GM19035 (cell line): ENCODE data around the gene METRN.

ENCODE experiments used
- ATAC-seq: cut with Tn5 transposase; IDR thresholded peaks from one replicate; pipeline ENCODE4 v1.9.1; 2021; ENCODE audit not compliant: unreplicated experiment

Gene METRN

DNA sequence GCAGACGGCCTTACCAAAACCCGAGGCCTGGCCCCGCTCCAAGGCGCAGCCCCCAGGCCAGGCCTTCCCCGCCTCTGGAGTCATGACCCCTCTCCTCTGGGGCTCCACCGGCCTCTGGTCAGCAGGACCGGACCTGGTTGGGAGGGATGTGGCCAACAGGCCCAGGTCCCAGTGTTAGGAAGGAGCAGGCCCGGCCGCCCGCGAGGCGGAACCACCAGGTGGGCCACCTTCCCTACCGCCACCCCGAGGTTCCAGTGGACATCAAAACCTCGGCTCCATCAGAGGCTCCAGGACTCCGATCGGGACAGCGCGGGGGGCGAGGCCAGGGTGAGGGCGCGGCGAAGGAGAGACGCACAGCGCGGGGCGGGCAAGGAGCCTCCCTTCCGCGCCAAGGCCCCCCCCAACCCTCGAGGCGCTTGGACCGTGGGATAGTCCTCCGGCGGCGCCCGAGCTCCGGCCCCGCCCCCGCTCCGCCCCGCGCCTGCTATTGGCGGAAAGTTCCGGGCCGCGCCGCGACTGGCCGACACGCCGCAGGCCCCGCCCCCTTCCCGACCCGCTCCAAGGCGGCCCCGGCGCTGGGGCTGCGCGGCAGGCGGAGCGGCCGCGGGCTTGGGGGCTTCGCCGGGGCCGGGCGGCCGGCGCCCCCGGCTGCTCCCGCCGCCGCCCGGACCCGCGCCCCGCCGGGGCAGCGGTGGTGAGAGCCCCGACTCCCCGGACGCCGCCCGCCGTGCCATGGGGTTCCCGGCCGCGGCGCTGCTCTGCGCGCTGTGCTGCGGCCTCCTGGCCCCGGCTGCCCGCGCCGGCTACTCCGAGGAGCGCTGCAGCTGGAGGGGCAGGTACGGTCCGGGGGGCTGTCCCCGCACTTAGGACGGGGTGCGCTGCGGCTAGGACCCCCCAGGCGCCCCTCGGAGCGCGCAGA is at the start of gene METRN:
Gene METRN, plus strand, starts transcription at position 561 of the 919 bp plus-strand sequence. Its CDS starts 172 bp downstream, at position 733.
- peak; percentile 74 for ATAC-seq

DNA sequence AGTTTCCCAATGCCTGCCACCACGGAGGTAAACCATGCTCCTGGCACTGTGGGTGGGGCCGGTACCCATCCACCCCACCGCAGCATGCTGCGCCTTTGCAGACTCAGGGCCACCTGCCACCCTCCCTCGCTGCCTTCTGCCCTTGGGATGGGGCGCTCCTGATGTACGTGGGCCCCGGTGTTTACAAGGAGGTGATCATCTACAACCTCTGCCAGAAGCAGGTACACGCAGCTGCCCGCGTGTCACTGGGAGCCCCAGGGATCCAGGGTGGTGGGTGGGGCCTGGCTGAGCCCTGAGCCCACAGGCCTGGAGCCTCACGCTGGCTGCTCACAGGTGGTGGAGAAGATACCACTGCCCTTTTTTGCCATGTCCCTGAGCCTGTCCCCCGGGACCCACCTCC is 48.3 kb upstream of the METRN start:
- ATAC-seq: no peak

DNA sequence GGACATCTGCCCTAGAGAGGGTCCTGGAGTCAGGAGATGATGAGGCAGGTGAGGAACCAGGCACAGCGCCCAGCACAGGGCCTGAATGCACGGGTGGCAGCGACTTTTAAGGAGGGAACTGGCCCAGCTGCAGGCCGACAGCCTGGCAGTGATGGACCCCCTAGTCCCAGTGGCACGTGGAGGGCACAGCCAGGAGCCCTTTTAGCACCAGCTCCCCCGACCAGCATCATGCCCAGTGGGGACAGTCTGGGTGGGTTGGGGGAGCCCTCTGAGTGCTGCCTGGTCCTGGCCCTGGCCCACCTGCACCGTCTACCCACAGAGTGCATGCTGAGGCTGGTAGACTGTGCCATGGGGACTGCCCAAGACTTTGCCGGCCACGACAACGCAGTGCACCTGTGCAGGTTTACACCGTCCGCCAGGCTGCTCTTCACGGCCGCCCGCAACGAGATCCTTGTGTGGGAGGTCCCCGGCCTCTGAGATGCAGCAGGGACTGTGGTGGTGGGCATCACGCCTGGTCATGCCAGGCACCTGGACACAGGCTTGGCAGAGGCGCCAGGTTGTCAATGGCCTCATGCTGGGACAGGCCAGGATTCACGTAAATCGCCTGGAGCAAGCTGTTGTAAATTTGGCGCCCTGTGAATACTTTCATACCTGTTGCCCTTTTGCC is 47.7 kb upstream of the METRN start:
- ATAC-seq: no peak

DNA sequence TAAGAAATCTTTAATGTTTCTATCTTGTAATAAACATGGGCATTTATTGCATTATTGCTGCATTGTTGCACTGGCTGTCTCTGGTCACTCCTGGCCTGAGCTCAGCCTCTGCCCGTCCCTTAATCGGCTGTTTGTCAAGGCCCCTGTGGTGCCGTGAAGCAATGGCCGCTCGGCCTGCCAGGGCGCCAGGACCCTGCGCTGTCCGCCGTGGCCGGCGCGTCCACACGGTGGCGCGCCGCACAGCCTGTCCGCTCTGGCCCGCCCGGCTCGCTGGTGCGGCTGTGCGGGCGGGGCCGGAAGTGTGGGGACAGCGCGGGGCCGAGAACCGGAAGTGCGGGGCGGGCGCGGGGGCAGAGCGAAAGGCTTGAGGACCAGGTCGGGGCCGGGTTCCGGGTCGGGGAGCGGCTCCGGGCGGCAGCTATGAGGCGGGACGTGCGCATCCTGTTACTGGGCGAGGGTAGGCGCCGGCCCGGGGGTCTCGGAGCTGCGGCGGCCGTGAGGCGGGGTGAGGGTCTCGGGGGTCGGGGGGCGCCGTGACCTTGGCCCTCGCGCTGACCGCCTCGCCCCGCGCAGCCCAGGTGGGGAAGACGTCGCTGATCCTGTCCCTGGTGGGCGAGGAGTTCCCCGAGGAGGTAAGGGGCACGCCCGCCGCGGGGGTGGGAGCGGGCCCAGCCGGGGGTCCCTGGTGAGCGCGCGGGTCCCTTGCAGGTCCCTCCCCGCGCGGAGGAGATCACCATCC is 47.0 kb upstream of the METRN start, which contains the start of gene RHOT2:
Gene RHOT2, plus strand, starts transcription at position 353 of the 739 bp plus-strand sequence. Its CDS starts 68 bp downstream, at position 421.
- ATAC-seq: peak; percentile 80

DNA sequence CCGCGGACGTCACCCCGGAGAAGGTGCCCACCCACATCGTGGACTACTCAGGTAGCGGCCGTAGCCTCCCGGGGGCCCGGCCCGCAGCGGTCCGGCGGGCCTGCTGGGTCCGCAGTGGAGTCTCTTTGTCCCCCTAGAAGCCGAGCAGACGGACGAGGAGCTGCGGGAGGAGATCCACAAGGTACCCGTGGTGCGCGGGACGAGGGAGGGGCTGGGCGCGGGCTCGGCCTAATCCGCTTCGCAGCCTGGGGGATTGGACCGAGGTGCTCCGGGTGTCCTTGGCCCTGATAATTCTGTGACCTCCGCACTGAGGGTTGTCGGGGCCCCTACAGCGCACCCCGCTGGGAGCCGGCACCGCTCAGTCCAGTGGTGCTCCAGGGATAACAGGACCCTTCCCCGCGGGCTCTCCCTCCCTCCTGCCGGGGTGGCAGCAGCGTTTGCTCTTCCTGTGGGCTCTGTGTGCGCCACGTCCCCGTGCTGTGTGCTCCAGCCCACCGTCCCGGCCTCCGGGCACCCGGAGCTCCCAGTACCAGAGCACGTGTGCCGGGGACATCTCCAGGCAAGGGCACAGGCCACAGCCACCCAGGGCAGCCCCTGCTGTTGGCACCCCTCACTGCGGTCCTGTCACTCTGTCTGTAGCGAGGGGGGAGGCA is 46.3 kb upstream of the METRN start:
- peak; percentile 7 for ATAC-seq

DNA sequence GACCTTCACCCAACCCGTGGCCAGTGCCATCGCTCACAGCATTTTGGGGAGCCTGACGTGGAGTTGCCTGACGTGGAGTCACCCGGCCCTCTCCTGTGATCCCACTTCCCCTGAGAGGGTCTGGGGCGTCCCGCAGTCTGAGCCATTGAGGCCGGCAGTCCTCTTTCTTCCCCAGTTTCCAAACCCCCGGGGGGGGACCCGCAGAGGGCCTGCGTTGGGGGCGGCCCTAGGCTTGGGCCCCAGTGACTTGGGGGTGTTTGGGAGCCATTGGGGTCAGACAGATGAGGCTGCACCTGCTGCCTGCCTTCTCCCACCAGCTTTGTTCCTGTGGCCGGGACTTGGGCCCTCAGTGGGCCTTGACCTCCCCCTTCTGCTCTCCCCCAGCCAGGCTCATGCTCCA is 45.3 kb upstream of the METRN start:
- ATAC-seq: no peak

DNA sequence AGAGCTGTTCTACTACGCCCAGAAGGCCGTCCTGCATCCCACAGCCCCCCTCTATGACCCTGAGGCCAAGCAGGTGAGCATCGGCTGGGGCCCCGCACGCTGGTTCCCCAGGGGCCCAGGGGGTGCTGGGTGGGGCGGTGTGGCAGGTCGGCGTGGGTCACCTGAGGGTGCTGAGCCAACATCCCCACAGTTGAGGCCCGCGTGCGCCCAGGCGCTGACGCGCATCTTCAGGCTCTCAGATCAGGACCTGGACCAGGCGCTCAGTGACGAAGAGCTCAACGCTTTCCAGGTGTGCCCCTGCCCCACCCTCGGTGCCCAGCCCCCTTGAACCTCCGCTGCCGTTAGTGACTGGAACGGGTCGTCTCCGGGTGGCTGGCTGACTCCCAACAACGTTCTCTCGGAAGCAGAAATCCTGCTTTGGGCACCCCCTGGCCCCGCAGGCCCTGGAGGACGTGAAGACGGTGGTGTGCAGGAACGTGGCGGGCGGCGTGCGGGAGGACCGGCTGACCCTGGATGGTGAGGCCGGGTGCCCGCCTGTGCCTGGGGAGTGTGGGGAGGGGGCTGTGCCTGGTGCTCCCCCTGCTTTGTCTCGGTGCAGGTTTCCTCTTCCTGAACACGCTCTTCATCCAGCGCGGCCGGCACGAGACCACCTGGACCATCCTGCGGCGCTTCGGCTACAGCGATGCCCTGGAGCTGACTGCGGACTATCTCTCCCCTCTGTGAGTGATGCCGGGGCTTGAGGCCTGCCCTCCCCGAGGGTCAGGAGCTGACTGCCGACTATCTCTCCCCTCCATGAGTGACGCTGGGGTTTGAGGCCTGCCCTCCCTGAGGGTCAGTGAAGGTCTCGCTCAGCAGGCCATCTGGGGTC is 44.2 kb upstream of the METRN start:
- no peak for ATAC-seq

DNA sequence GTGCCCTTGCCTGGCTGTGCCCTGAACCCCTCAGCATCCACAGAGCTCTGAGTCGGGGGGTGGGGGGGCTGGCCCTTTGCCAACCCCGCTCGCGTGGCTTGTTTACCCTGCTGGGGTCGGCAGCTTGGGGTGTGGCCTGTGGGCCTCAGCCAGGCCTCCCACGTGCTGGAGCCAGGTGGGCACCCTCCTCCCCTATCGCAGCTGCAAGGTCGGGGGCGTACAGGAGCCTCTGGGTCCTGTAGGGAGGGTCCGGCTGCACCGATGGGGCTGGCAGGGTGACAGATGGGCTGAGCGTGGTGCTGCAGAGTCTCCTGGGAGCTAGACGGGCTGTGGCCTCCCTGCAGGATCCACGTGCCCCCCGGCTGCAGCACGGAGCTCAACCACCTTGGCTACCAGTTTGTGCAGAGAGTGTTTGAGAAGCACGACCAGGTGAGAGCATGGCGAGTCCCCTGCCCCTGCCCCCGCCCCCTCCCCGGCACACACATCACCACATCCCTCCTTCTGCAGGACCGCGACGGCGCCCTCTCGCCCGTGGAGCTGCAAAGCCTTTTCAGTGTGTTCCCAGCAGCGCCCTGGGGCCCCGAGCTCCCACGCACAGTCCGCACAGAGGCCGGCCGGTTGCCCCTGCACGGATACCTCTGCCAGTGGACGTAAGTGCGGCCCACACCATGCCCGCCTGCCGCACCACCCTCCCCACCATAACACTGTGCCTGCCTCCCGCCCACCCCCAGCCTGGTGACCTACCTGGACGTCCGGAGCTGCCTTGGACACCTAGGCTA is 43.4 kb upstream of the METRN start:
- ATAC-seq: no peak

DNA sequence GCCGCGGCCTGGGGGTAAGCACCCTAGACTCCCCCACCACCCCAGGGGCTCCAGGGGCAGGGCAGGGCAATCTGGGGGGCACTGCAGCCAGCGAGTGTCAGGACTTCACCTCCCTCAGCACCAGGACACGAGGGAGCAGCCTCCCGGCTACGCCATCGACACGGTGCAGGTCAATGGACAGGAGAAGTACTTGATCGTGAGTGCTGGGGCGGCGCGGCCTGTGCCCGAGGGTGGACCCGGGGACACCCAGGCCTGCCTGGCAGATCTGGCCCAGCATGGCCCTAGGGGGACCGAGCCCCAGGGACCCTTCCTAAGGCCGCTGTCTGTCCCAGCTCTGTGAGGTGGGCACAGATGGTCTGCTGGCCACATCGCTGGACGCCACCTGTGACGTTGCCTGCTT is 42.5 kb upstream of the METRN start:
- no peak for ATAC-seq

DNA sequence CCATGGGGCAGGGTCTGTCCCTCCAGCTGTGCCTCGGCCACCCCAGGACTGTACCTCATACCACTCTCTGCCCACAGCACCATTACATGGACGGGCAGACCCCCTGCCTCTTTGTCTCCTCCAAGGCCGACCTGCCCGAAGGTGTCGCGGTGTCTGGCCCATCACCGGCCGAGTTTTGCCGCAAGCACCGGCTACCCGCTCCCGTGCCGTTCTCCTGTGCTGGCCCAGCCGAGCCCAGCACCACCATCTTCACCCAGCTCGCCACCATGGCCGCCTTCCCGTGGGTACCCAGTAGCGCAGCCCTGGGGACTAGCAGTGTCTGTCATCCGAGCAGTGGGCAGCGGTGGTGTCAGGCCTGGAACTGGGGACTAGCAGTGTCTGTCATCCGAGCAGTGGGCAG is 42.1 kb upstream of the METRN start:
- no peak for ATAC-seq

DNA sequence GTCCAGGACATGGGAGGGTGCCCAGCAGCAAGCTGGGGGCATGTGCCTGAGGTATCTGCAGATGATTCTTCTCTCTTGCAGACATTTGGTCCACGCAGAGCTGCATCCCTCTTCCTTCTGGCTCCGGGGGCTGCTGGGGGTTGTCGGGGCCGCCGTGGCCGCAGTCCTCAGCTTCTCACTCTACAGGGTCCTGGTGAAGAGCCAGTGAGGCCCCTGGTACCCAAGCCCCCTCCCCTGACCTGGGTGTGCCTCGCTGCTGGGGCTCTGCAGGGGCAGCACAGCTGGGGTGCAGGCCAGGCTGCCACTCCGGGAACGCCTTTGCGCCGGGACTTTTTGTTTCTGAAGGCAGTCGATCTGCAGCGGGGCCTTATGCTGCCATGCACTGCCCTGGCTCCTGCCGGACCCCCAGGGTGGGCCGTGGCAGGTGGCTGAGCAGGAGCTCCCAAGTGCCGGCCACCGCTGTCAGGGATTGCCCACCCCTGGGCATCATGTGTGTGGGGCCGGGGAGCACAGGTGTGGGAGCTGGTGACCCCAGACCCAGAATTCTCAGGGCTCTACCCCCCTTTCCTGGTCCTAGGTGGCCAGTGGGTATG is 41.4 kb upstream of the METRN start:
- ATAC-seq: no peak

DNA sequence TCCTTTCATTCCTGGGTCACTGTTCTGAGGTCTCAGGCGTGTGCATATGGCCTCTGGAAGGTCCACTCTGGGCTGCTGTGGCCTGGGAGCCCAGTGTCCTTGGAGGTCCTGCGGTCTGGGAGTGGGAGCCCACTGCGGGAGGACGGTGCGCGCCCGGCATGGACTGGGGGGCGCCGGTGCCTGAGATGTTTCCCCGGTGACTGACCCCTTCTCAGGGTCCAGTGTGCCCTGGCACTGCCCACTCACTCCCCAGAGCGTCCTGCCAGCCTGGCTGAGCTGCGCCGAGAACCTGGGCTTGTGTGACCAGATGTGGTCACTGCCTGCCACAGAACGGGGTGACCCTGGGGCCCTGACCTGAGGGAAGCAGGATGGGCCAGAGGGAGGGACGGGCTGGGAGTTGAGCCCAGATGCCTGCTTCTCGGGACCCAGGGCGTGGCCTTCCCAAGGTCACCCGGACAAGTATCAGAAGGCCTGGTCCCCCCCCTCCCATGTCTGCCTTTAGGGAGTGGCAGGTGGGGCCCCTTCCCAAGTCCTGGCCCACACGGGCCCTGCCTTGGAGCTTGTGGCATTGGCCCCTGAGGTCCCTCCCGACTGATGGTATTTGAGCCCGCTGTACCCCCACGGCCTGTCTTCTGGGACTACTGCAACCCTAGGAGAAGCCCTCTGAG is 40.6 kb upstream of the METRN start:
- ATAC-seq: no peak

DNA sequence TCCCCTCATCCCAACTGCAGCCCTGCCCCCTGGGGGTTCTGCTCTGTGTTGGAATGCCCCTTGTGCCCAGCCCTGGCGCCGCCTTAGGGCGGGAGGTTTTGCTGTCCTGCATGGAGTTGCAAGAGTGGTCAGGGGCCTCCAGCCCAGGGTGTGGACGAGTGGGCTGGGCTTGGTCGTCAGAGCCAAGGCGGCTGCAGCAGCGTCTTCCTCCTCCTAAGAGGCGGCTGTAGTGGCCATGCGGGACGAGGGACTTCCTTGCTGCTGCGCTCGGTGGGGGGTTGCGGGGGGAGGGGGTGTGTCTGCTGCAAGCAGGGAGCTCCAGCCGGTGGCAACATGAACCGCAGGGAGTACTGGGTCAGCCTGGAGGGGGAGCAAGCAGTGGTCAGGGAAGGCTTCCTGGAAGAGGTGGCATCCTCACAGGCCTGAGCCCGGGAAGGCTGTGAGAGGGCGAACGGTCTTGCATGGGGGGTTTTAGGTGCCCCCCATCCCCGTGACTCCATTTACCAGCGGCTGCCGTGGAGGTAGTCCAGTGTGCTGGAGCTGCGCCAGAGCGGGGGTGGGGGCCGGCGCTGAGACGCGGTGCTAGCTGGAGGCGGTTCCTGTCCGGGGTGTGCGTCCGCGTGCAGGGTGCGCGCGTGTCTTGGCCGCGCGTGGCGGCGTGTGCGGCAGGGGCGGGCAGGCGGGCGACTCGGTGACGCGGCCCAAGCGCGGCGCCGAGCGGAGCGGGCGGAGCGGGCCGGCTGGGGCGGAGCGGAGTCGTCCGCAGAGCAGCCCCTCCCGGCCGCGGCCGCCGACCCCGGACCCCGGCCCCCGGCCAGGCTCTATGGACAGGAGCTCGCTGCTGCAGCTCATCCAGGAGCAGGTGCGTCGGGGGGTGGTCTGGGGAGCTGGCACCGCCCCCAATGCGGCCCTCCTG is 39.7 kb upstream of the METRN start, which contains the start of gene RHBDL1:
Gene RHBDL1, plus strand, starts transcription at position 704 of the 916 bp plus-strand sequence. Its CDS starts 120 bp downstream, at position 824.
- ATAC-seq: no peak

DNA sequence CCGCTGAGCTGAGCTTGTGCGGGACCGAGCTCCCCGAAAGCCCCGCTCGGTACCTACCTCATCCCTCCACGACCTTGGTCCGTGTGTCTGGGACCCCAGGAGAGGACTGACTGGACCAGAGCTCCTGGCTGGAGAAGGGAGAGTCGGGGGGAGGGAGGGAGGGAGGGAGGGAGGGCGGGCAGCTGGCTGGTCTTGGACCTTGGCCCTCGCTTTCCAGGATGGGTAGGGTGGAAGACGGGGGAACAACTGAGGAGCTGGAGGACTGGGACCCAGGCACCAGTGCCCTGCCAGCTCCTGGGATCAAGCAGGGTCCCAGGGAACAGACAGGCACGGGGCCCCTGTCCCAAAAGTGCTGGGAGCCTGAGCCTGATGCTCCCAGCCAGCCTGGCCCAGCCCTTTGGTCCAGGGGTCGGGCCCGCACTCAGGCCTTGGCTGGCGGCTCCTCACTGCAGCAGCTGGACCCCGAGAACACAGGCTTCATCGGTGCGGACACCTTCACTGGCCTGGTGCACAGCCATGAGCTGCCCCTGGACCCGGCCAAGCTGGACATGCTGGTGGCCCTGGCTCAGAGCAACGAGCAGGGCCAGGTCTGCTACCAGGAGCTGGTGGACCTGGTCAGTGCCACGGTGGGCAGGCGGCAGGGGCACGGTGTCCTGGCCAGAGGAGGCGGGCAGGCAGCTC is 38.9 kb upstream of the METRN start:
- ATAC-seq: no peak

DNA sequence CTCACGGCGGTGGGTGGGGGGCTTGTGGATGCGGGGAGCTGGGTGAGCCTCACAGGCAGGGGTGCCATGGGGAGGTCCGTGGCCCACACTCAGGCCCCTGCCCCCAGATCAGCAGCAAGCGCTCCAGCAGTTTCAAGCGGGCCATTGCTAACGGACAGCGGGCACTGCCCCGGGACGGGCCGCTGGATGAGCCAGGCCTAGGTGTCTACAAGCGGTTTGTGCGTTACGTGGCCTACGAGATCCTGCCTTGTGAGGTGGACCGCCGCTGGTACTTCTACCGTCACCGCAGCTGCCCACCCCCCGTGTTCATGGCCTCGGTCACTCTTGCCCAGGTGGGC is 38.4 kb upstream of the METRN start:
- no peak for ATAC-seq

DNA sequence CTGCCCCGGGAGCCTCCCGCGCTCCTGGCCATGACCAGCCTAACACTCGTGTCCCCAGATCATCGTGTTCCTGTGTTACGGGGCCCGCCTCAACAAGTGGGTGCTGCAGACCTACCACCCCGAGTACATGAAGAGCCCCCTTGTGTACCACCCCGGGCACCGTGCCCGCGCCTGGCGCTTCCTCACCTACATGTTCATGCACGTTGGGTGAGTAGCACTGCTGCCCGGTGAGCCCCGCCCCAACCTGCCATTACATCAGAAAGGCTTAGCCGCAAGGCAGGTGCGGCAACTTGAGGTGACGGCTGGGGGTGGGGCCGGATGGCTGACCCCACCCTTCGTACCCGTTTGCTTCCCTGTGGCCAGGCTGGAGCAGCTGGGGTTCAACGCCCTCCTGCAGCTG is 38.0 kb upstream of the METRN start:
- no peak for ATAC-seq
